IMR-90 (cell line): Measurements from ENCODE around the gene CDC73. TPM values are rescaled to one million over a fixed set of nuclear protein-coding genes. Genes with fewer than 3 reads are reported as not detected.

Source experiments
- ATAC-seq: fragments of 200-7000 bp; cut with Tn5 transposase; 2 replicates; pipeline ENCODE4 v1.9.1; 2020; ENCODE audit warnings: low read depth, mild to moderate bottlenecking, moderate library complexity
- BruUV-seq: library from RNA; stranded (reverse); fragments of 400-500 nt; replicated peaks from 2 replicates; lab custom pipeline; 2021; lab: Mats Ljungman, UMichigan
- CTCF ChIA-PET: fragments of 300-600 bp; formaldehyde crosslinking; extraction: SDS; loops from one replicate; lab custom pipeline; 2021; ENCODE audit warnings: antibody characterized with exemption; lab: Yijun Ruan, JAX
- POLR2A ChIA-PET: fragments of 300-600 bp; sonication (Branson Sonifier 250); formaldehyde crosslinking; loops from one replicate; lab custom pipeline; 2022; ENCODE audit warnings: antibody characterized with exemption; ENCODE audit not compliant: unreplicated experiment; lab: Charles Lee
- DNase-seq: peaks from one replicate; pipeline ENCODE4 v3.0.0; 2013
- H2AFZ ChIP-seq: replicated peaks from 2 replicates; pipeline ENCODE3; 2013; ENCODE audit warnings: low read length, mild to moderate bottlenecking; ENCODE audit not compliant: poor library complexity
- H2AK5ac ChIP-seq: 2 replicates; pipeline ENCODE4 v1.6.1; 2013; ENCODE audit warnings: low read depth, low read length, inconsistent platforms
- H2AK9ac ChIP-seq: replicated peaks from 2 replicates; pipeline ENCODE3; 2013; ENCODE audit warnings: mild to moderate bottlenecking, low read depth, low read length, moderate library complexity; ENCODE audit not compliant: poor library complexity
- H2BK120ac ChIP-seq: 2 replicates; pipeline ENCODE4 v1.6.1; 2013; ENCODE audit warnings: low read depth, low read length, inconsistent platforms
- H2BK15ac ChIP-seq: 3 replicates; pipeline ENCODE4 v1.6.1; 2013; ENCODE audit warnings: low read depth, low read length, inconsistent platforms
- H2BK20ac ChIP-seq: 2 replicates; pipeline ENCODE4 v1.6.1; 2013; ENCODE audit warnings: low read depth, mild to moderate bottlenecking, inconsistent platforms, low read length, moderate library complexity
- H2BK5ac ChIP-seq: 2 replicates; pipeline ENCODE4 v1.6.1; 2013; ENCODE audit warnings: mild to moderate bottlenecking, low read depth, low read length, inconsistent platforms; ENCODE audit not compliant: poor library complexity, severe bottlenecking
- H3K14ac ChIP-seq: replicated peaks from 2 replicates; pipeline ENCODE4 v1.6.1; 2013; ENCODE audit warnings: low read depth, low read length, inconsistent platforms
- H3K18ac ChIP-seq: 2 replicates; pipeline ENCODE4 v1.6.1; 2013; ENCODE audit warnings: low read depth, low read length, control low read depth
- H3K23ac ChIP-seq: 2 replicates; pipeline ENCODE4 v1.6.1; 2013; ENCODE audit warnings: low read depth, low read length, inconsistent platforms
- H3K27ac ChIP-seq: 2 replicates; pipeline ENCODE4 v1.5.1; 2013; ENCODE audit warnings: mild to moderate bottlenecking, control low read depth, low read length; ENCODE audit not compliant: insufficient read depth
- H3K27me3 ChIP-seq: 2 replicates; pipeline ENCODE4 v1.6.1; 2013; ENCODE audit warnings: low read length; ENCODE audit not compliant: control insufficient read depth, insufficient read depth
- H3K36me3 ChIP-seq: 2 replicates; pipeline ENCODE4 v1.6.1; 2013; ENCODE audit warnings: low read length, mixed read lengths; ENCODE audit not compliant: control insufficient read depth, insufficient read depth
- H3K4ac ChIP-seq: 2 replicates; pipeline ENCODE4 v1.6.1; 2013; ENCODE audit warnings: low read depth, low read length, inconsistent platforms
- H3K4me1 ChIP-seq: 2 replicates; pipeline ENCODE4 v1.6.1; 2013; ENCODE audit warnings: low read length, mixed read lengths; ENCODE audit not compliant: control insufficient read depth, insufficient read depth
- H3K4me2 ChIP-seq: 2 replicates; pipeline ENCODE4 v1.6.1; 2013; ENCODE audit warnings: low read depth, mild to moderate bottlenecking, control low read depth, low read length, moderate library complexity
- H3K4me3 ChIP-seq: 2 replicates; pipeline ENCODE4 v1.5.1; 2013; ENCODE audit warnings: low read depth, mild to moderate bottlenecking, control low read depth, low read length, moderate library complexity; ENCODE audit not compliant: insufficient read depth
- H3K56ac ChIP-seq: 2 replicates; pipeline ENCODE4 v1.6.1; 2013; ENCODE audit warnings: low read length, inconsistent platforms; ENCODE audit not compliant: insufficient read depth; ENCODE audit errors: extremely low read depth
- H3K79me1 ChIP-seq, 2 experiments: 2 replicates each; pipeline ENCODE4 v1.6.1; 2013; ENCODE audit warnings: low read length in 2 of 2, inconsistent platforms in 1 of 2, low read depth in 1 of 2
- H3K9ac ChIP-seq: 2 replicates; pipeline ENCODE4 v1.6.1; 2013; ENCODE audit warnings: low read depth, low read length, control low read depth
- H3K9me1 ChIP-seq: 2 replicates; pipeline ENCODE4 v1.6.1; 2013; ENCODE audit warnings: low read length, inconsistent platforms; ENCODE audit not compliant: insufficient read depth
- H3K9me3 ChIP-seq: 2 replicates; pipeline ENCODE4 v1.6.1; 2013; ENCODE audit warnings: low read length; ENCODE audit not compliant: control insufficient read depth, insufficient read depth
- H4K20me1 ChIP-seq: 2 replicates; pipeline ENCODE4 v1.6.1; 2013; ENCODE audit warnings: low read length, inconsistent platforms; ENCODE audit not compliant: insufficient read depth
- H4K5ac ChIP-seq: 2 replicates; pipeline ENCODE4 v1.6.1; 2013; ENCODE audit warnings: mild to moderate bottlenecking, low read depth, low read length, control low read depth
- H4K8ac ChIP-seq, 2 experiments: 2 replicates each; pipeline ENCODE4 v1.6.1; 2013; ENCODE audit warnings: low read depth in 2 of 2, low read length in 2 of 2, control low read depth in 1 of 2, inconsistent platforms in 1 of 2
- H4K91ac ChIP-seq: 2 replicates; pipeline ENCODE4 v1.6.1; 2013; ENCODE audit warnings: low read depth, low read length, inconsistent platforms; ENCODE audit not compliant: insufficient read depth
- CEBPB ChIP-seq: IDR thresholded peaks from 2 replicates; pipeline ENCODE4 v1.6.1; 2012; ENCODE audit warnings: low read depth, low read length, improper control_type of control experiment
- CTCF ChIP-seq: conservative IDR thresholded peaks from 2 replicates; pipeline ENCODE4 v1.5.1; 2012; ENCODE audit warnings: mild to moderate bottlenecking, low read depth, low read length, improper control_type of control experiment
- MAFK ChIP-seq: IDR thresholded peaks from 2 replicates; pipeline ENCODE4 v1.6.1; 2012; ENCODE audit warnings: low read depth, low read length, improper control_type of control experiment
- MAZ ChIP-seq: IDR thresholded peaks from 2 replicates; pipeline ENCODE4 v1.6.1; 2012; ENCODE audit warnings: low read depth, mild to moderate bottlenecking, low read length, improper control_type of control experiment, moderate library complexity, borderline replicate concordance
- MXI1 ChIP-seq: IDR thresholded peaks from 2 replicates; pipeline ENCODE4 v1.6.1; 2012; ENCODE audit warnings: low read depth, mild to moderate bottlenecking, low read length, moderate library complexity, borderline replicate concordance
- NFE2L2 ChIP-seq: fragments of 150-350 bp; IDR thresholded peaks from 2 replicates; pipeline ENCODE4 v1.6.1; 2016; ENCODE audit warnings: low read depth, mild to moderate bottlenecking, low read length
- POLR2A ChIP-seq: IDR thresholded peaks from 2 replicates; pipeline ENCODE4 v1.6.1; 2012; ENCODE audit warnings: mild to moderate bottlenecking, low read depth, low read length
- RCOR1 ChIP-seq: IDR thresholded peaks from 2 replicates; pipeline ENCODE4 v1.6.1; 2012; ENCODE audit warnings: mild to moderate bottlenecking, low read length, improper control_type of control experiment; ENCODE audit not compliant: insufficient replicate concordance
- RFX5 ChIP-seq: IDR thresholded peaks from 2 replicates; pipeline ENCODE4 v1.8.0; 2012; ENCODE audit warnings: low read depth, mild to moderate bottlenecking, low read length, moderate library complexity
- SMC3 ChIP-seq: fragments of 150-350 bp; IDR thresholded peaks from 2 replicates; pipeline ENCODE4 v1.6.1; 2016; ENCODE audit warnings: low read depth, mild to moderate bottlenecking, antibody characterized with exemption, low read length, moderate library complexity
- WGBS, 2 experiments: methylation state at CpG; one replicate each; pipeline versions ENCODE4 v1.1.5 to v1.1.7; 2013; ENCODE audit warnings: missing lambda C conversion rate in 2 of 2; ENCODE audit not compliant: insufficient read length in 1 of 2; ENCODE audit errors: extremely low coverage in 2 of 2; 5-methylcytosine and 5-hydroxymethylcytosine counted together
- dilution Hi-C: fragments of 300-500 bp; cut with HindIII; formaldehyde crosslinking; loops from one replicate; pipeline ENCODE4 v1.14.3; 2018; ENCODE audit warnings: low sequenced_read_pairs; ENCODE audit not compliant: unreplicated experiment
- in situ Hi-C: fragments of 300-500 bp; cut with MboI; formaldehyde crosslinking; loops from 3 replicates; pipeline ENCODE4 v1.14.3; 2019; ENCODE audit warnings: low sequenced_read_pairs, inconsistent platforms, mixed read lengths
- intact Hi-C: fragments of 100-400 bp; cut with micrococcal nuclease; formaldehyde crosslinking; loops from 2 replicates; pipeline ENCODE4 v1.10.0; 2022
- polyA plus RNA-seq, 3 experiments: library from polyadenylated mRNA; depleted of rRNA; stranded (reverse); fragments of >200 nt; gene quantifications; 2 replicates each; pipeline ENCODE4 v1.2.3, GENCODE V29; 2012; ENCODE audit warnings: low replicate concordance in 1 of 3
- total RNA-seq: library from RNA; depleted of rRNA; stranded (reverse); fragments of >200 nt; gene quantifications from 2 replicates; pipeline ENCODE4 v1.2.3, GENCODE V29; 2012

The CDC73 gene
- total and polyA plus RNA-seq, 2 of the 4 experiments (the other 2 are of a cell fraction): 22.1 to 29.6 TPM

GRCh38 chr1:193083365-193084088 lies 38.3 kb upstream of the CDC73 start:
- ChIA-PET POLR2A (no interaction called here), CTCF (no interaction called here)
- no TSS peak for BruUV-seq
- intact Hi-C loops: no loop called here
- Histone ChIP-seq H3K56ac (no peak overlapping the region), H3K14ac (no peak overlapping the region), H3K4me3 (no peak overlapping the region), H4K8ac (no peak overlapping the region), H2BK5ac (no peak overlapping the region), H3K9me1 (no peaks in the 10 kb centered on the region), H3K23ac (no peak overlapping the region), H3K27me3 (no peaks in the 10 kb centered on the region), H4K5ac (no peak overlapping the region), H2AK9ac (no peak overlapping the region), H3K4me2 (no peak overlapping the region), H3K4ac (no peak overlapping the region), H3K9ac (no peak overlapping the region), H2AFZ (no peak overlapping the region), H3K79me1 (peaks cover 0 to 3% of the 10 kb centered on the region in 2 experiments; a peak in 1 of 4 replicates), H3K18ac (no peak overlapping the region), H3K27ac (no peak overlapping the region), H2BK15ac (no peak overlapping the region), H2BK20ac (no peak overlapping the region), H3K4me1 (no peaks in the 10 kb centered on the region), H4K91ac (no peak overlapping the region), H2BK120ac (no peak overlapping the region), H3K36me3 (peaks cover 25% of the 10 kb centered on the region), H3K9me3 (no peaks in the 10 kb centered on the region), H4K20me1 (no peaks in the 10 kb centered on the region), H2AK5ac (no peak overlapping the region)
- in situ Hi-C loops: no loop called here
- ATAC-seq (no peak), DNase-seq (no peak)
- no peak for TF ChIP-seq RCOR1
- TF ChIP-seq MAFK: no peak
- no peak for TF ChIP-seq POLR2A
- TF ChIP-seq NFE2L2: no peak
- TF ChIP-seq CTCF: no peak
- no peak for TF ChIP-seq RFX5
- TF ChIP-seq MXI1: no peak
- TF ChIP-seq MAZ: no peak
- TF ChIP-seq CEBPB: no peak
- no peak for TF ChIP-seq SMC3
- dilution Hi-C loops: no loop called here
- 100% methylated on average over 3 of the region's 6 CpGs; no CpG with 5 or more reads in 1 of the 2 experiments for WGBS, 2 experiments
